LHCN-M2 (cell line): ENCODE measurements around the gene CYP2A7. TPM values are rescaled to one million over a fixed set of nuclear protein-coding genes. Genes with fewer than 3 reads are reported as not detected.
"Not testable (repeated sequence)": the region's sequence is repeated elsewhere in the genome, so short reads cannot be mapped to it uniquely, and the experiment has no call there.

Source experiments
- DNase-seq: peaks from one replicate; pipeline ENCODE4 v3.0.0-alpha.2; 2012; ENCODE audit warnings: low read depth
- total RNA-seq: library from RNA; depleted of rRNA; stranded (reverse); fragments of >200 nt; gene quantifications from 2 replicates; pipeline ENCODE4 v1.2.3, GENCODE V29; 2014

The CYP2A7 gene
- total RNA-seq, 1 experiment from 2014 or later, result not detected

GRCh38 chr19:40896843-40897789 lies 15.1 kb upstream of the CYP2A7 start:
- DNase-seq, result not testable (repeated sequence)

- no peak for DNase-seq
Measured at GRCh38 chr19:40896418-40896796, 14.4 kb upstream of the CYP2A7 start.

GRCh38 chr19:40893112-40893511 lies 11.1 kb upstream of the CYP2A7 start:
- DNase-seq, result no peak

- DNase-seq, result no peak
Measured at GRCh38 chr19:40889366-40889765, 7.3 kb upstream of the CYP2A7 start.

- no peak for DNase-seq
Measured at GRCh38 chr19:40888191-40888590, 6.2 kb upstream of the CYP2A7 start.

- DNase-seq, result not testable (repeated sequence)
Measured at GRCh38 chr19:40884187-40884931, 2.3 kb upstream of the CYP2A7 start.

GRCh38 chr19:40879349-40879748 lies 2.7 kb downstream of the CYP2A7 start:
- DNase-seq, result not testable (repeated sequence)

GRCh38 chr19:40875526-40875951 lies 6.5 kb downstream of the CYP2A7 start:
- DNase-seq, result not testable (repeated sequence)

- not testable (repeated sequence) for DNase-seq
Measured at GRCh38 chr19:40874874-40875273, 7.2 kb downstream of the CYP2A7 start.

- DNase-seq, result not testable (repeated sequence)
Measured at GRCh38 chr19:40873873-40874272, 8.2 kb downstream of the CYP2A7 start.

- DNase-seq, result no peak
Measured at GRCh38 chr19:40872209-40872608, 9.8 kb downstream of the CYP2A7 start.

- DNase-seq, result no peak
Measured at GRCh38 chr19:40867701-40868100, 14.3 kb downstream of the CYP2A7 start.

GRCh38 chr19:40864739-40865496 lies 17.1 kb downstream of the CYP2A7 start:
- not testable (repeated sequence) for DNase-seq

GRCh38 chr19:40862785-40863184 lies 19.2 kb downstream of the CYP2A7 start:
- DNase-seq, result peak; percentile 37

- DNase-seq, result no peak
Measured at GRCh38 chr19:40862333-40862732, 19.7 kb downstream of the CYP2A7 start.

- DNase-seq, result no peak
Measured at GRCh38 chr19:40858109-40858508, 23.9 kb downstream of the CYP2A7 start.

GRCh38 chr19:40852467-40853152 lies 29.4 kb downstream of the CYP2A7 start:
- not testable (repeated sequence) for DNase-seq

- not testable (repeated sequence) for DNase-seq
Measured at GRCh38 chr19:40850277-40850676, 31.8 kb downstream of the CYP2A7 start, which contains the start of gene CYP2A6. CYP2A6 (minus strand) TSS chr19:40850447; CDS start chr19:40850426, 21 bp downstream.

- DNase-seq, result not testable (repeated sequence)
Measured at GRCh38 chr19:40846722-40847121, 35.3 kb downstream of the CYP2A7 start.

GRCh38 chr19:40843653-40844052 lies 38.4 kb downstream of the CYP2A7 start:
- DNase-seq, result not testable (repeated sequence)
